Forelimb muscle (tissue), 1 donor: ENCODE results near the gene TNFRSF9. TPM values are rescaled to one million over a fixed set of nuclear protein-coding genes. Genes with fewer than 3 reads are reported as not detected.
"Not testable (repeated sequence)": the region's sequence is repeated elsewhere in the genome, so short reads cannot be mapped to it uniquely, and the experiment has no call there.

Experiments used
- DNase-seq: peaks from one replicate; pipeline ENCODE4 v3.0.0-alpha.2; 2013; ENCODE audit warnings: low read depth
- polyA plus RNA-seq: library from polyadenylated mRNA; unstranded; fragments of 120-200 nt; gene quantifications from one replicate; pipeline ENCODE4 v1.2.1, GENCODE V29; 2013; ENCODE audit not compliant: insufficient read length

Gene TNFRSF9
- 0.11 TPM for polyA plus RNA-seq

- DNase-seq: no peak
Observed at GRCh38 chr1:7940745-7941436, at the start of gene TNFRSF9. Gene TNFRSF9 (minus strand): TSS chr1:7940839. CDS start chr1:7939994, 845 bp downstream.

GRCh38 chr1:7989762-7990428 is 49.3 kb upstream of the TNFRSF9 start:
- no peak for DNase-seq

GRCh38 chr1:7988576-7988975 is 47.9 kb upstream of the TNFRSF9 start:
- DNase-seq: no peak

GRCh38 chr1:7987528-7987927 is 46.9 kb upstream of the TNFRSF9 start:
- DNase-seq: no peak

GRCh38 chr1:7985851-7986612 is 45.4 kb upstream of the TNFRSF9 start:
- no peak for DNase-seq

- DNase-seq: no peak
Observed at GRCh38 chr1:7984811-7985210, 44.2 kb upstream of the TNFRSF9 start.

GRCh38 chr1:7983086-7983778 is 42.6 kb upstream of the TNFRSF9 start:
- DNase-seq: no peak

GRCh38 chr1:7980984-7981383 is 40.3 kb upstream of the TNFRSF9 start:
- no peak for DNase-seq

GRCh38 chr1:7975212-7975865 is 34.7 kb upstream of the TNFRSF9 start:
- DNase-seq: no peak

GRCh38 chr1:7973086-7973485 is 32.4 kb upstream of the TNFRSF9 start:
- DNase-seq: no peak

GRCh38 chr1:7972285-7972684 is 31.6 kb upstream of the TNFRSF9 start:
- DNase-seq: no peak

- DNase-seq: no peak
Observed at GRCh38 chr1:7971024-7971423, 30.4 kb upstream of the TNFRSF9 start.

- DNase-seq: no peak
Observed at GRCh38 chr1:7970246-7970645, 29.6 kb upstream of the TNFRSF9 start.

GRCh38 chr1:7967651-7968050 is 27.0 kb upstream of the TNFRSF9 start:
- no peak for DNase-seq

- no peak for DNase-seq
Observed at GRCh38 chr1:7967196-7967595, 26.6 kb upstream of the TNFRSF9 start.

GRCh38 chr1:7964476-7964875 is 23.8 kb upstream of the TNFRSF9 start:
- no peak for DNase-seq

- not testable (repeated sequence) for DNase-seq
Observed at GRCh38 chr1:7963841-7964240, 23.2 kb upstream of the TNFRSF9 start.

GRCh38 chr1:7963378-7963730 is 22.7 kb upstream of the TNFRSF9 start:
- not testable (repeated sequence) for DNase-seq

GRCh38 chr1:7962636-7963377 is 22.2 kb upstream of the TNFRSF9 start:
- DNase-seq: no peak

- no peak for DNase-seq
Observed at GRCh38 chr1:7962014-7962335, 21.3 kb upstream of the TNFRSF9 start.
